ENCODE measurements around the gene OGA. TPM values are rescaled to one million over a fixed set of nuclear protein-coding genes. Genes with fewer than 3 reads are reported as not detected.

OGA gene
- total RNA-seq, 2 experiments from 2014 or later, result 93.2 to 105 TPM

DNA sequence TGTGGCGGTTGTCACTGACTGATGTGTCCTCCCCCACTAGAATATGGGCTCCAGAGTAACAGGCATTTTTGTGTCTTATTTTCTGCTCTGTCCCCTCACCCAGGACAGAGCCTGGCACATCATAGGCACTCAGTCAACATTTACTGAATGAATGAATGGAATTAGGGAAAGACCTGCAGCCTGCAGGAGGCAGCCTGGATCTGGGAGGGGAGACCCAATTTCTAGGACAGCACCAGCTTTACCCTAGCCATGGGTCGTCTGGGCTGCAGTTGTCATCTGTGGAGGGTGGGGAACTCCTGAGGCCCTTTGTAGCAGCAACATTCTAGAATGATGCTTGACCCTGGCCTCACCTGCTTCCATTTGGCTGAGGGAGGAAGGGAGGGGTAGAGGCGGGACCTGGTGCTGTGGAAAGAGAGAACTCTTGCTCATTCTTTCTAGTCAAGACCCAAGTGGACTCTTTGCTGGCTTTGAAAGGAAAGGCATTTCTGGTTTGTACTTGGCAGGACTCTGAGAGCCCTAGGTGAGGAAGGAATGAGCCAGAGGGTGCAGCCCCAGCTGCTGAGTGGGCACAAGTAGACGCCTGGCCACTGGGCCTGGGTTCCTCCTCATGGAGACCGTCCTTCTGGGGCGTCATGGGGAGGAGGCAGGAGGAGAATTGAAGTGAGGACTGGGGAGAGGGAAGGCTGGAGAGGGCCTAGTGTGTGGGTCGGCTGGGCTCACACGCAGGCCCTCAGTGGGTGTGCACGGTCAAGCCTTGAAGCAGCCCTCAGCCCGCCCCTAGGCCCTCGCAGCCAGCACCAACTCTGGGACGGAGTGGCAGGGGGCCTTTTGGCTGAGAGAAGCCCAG, 51.3 kb downstream of the OGA start:
- Mint-ChIP-seq H3K4me3 (no peak overlapping the region), H3K27me3 (peaks cover 31% of the 10 kb centered on the region), H3K36me3 (no peaks in the 10 kb centered on the region), H3K27ac (no peak overlapping the region), H3K4me1 (ENCODE audit: low read depth) (no peaks in the 10 kb centered on the region), H3K9me3 (no peaks in the 10 kb centered on the region)
- ChIA-PET POLR2A (no interaction called here), CTCF (no interaction called here)
- DNase-seq, result no peak
- intact Hi-C loops (cut with micrococcal nuclease), result no loop called here

- ChIA-PET CTCF (no interaction called here), POLR2A (no interaction called here)
- no peak for DNase-seq
- no peak overlapping the region for H3K27ac Mint-ChIP-seq
- intact Hi-C loops (cut with micrococcal nuclease), result no loop called here
- H3K4me3 Mint-ChIP-seq, result no peak overlapping the region
- peaks cover 26% of the 10 kb centered on the region for H3K27me3 Mint-ChIP-seq
- H3K36me3 Mint-ChIP-seq, result no peaks in the 10 kb centered on the region
- no peaks in the 10 kb centered on the region for H3K9me3 Mint-ChIP-seq
- H3K4me1 Mint-ChIP-seq (ENCODE audit: low read depth), result no peaks in the 10 kb centered on the region
Measured at GRCh38 chr10:101766306-101766705, 51.9 kb downstream of the OGA start.

- CTCF ChIA-PET, result interaction anchor here (1.3 kb wide), 1 partner anchor 161 kb away, joined by 4 read pairs; no protein-coding TSS in a partner anchor
- no peak for DNase-seq
- no peak overlapping the region for H3K27ac Mint-ChIP-seq
- no peaks in the 10 kb centered on the region for H3K9me3 Mint-ChIP-seq
- no peaks in the 10 kb centered on the region for H3K36me3 Mint-ChIP-seq
- H3K4me3 Mint-ChIP-seq, result no peak overlapping the region
- POLR2A ChIA-PET, result interaction anchor here (1.2 kb wide), 1 partner anchor 10 kb away, joined by 3 read pairs; no protein-coding TSS in a partner anchor
- H3K27me3 Mint-ChIP-seq, result peaks cover 16% of the 10 kb centered on the region
- intact Hi-C loops (cut with micrococcal nuclease), result no loop called here
- H3K4me1 Mint-ChIP-seq (ENCODE audit: low read depth), result no peaks in the 10 kb centered on the region
Measured at GRCh38 chr10:101763141-101763846, 55.0 kb downstream of the OGA start.

DNA sequence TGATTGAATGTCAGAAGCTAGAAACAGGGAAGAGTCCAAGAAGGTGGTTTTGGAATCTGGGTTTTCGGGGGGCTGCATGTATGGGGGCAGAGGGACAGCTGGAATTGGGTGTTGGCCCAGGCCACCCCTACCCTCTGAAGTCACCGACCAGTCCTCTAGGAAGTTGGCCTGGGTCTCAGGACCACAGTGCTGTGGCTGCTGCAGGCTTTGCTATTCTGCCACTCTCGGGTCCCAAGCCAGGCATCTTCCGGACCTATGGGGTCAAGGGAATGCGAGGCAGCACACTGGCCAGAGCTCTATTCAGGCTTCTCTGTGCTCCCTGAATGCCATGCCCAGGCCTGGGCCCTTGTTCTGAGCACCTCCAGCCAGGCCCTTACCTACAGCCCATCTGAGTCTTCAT, 55.5 kb downstream of the OGA start:
- Mint-ChIP-seq H3K9me3 (no peaks in the 10 kb centered on the region), H3K4me3 (no peak overlapping the region)

GRCh38 chr10:101761226-101761625, 57.0 kb downstream of the OGA start:
- H3K9me3 Mint-ChIP-seq, result no peaks in the 10 kb centered on the region
- H3K27me3 Mint-ChIP-seq, result peaks cover 7% of the 10 kb centered on the region
- H3K27ac Mint-ChIP-seq, result no peak overlapping the region
- no peaks in the 10 kb centered on the region for H3K36me3 Mint-ChIP-seq
- CTCF ChIA-PET, result no interaction called here
- no peak overlapping the region for H3K4me3 Mint-ChIP-seq
- intact Hi-C loops (cut with micrococcal nuclease), result no loop called here
- POLR2A ChIA-PET, result no interaction called here
- no peak for DNase-seq
- H3K4me1 Mint-ChIP-seq (ENCODE audit: low read depth), result no peaks in the 10 kb centered on the region

More for the DNA sequence above, 55.5 kb downstream of the OGA start:
- no peaks in the 10 kb centered on the region for H3K4me1 Mint-ChIP-seq (ENCODE audit: low read depth)
- POLR2A ChIA-PET, result interaction anchor here (1.2 kb wide), 1 partner anchor 10 kb away, joined by 3 read pairs; no protein-coding TSS in a partner anchor
- no peak overlapping the region for H3K27ac Mint-ChIP-seq
- intact Hi-C loops (cut with micrococcal nuclease), result no loop called here
- peaks cover 16% of the 10 kb centered on the region for H3K27me3 Mint-ChIP-seq
- no peaks in the 10 kb centered on the region for H3K36me3 Mint-ChIP-seq
- no peak for DNase-seq
- CTCF ChIA-PET, result interaction anchor here (1.3 kb wide), 1 partner anchor 160 kb away, joined by 4 read pairs; no protein-coding TSS in a partner anchor

DNA sequence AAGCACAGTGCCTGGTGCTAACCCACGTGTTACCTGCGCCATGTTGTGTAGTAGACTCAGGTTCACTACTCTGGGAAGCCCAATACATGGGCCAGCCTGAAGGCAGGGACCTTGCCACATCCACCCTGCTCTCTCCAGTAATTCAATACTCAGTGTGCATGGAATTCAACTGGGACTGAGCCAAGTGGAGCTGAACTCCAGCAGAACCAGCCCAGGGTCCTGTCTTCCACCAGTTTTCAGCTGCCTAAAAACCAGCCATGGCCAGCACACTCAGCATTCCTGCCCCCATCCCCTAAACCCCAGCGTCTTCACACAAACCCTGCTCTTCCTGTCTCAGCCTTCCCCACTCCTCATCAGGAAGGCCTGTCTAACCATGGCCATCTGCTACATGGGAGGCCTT, 57.7 kb downstream of the OGA start:
- Mint-ChIP-seq H3K27me3 (peaks cover 3% of the 10 kb centered on the region), H3K36me3 (no peaks in the 10 kb centered on the region), H3K27ac (no peak overlapping the region), H3K4me3 (no peak overlapping the region), H3K9me3 (no peaks in the 10 kb centered on the region), H3K4me1 (ENCODE audit: low read depth) (no peaks in the 10 kb centered on the region)
- POLR2A ChIA-PET, result no interaction called here
- no peak for DNase-seq
- intact Hi-C loops (cut with micrococcal nuclease), result no loop called here
- CTCF ChIA-PET, result interaction anchor here (1.4 kb wide), 2 partner anchors 13 to 21 kb away, joined by 3 to 4 read pairs; no protein-coding TSS in a partner anchor

- H3K4me3 Mint-ChIP-seq, result no peak overlapping the region
- intact Hi-C loops (cut with micrococcal nuclease), result no loop called here
Measured at GRCh38 chr10:101759309-101760247, 58.7 kb downstream of the OGA start.

DNA sequence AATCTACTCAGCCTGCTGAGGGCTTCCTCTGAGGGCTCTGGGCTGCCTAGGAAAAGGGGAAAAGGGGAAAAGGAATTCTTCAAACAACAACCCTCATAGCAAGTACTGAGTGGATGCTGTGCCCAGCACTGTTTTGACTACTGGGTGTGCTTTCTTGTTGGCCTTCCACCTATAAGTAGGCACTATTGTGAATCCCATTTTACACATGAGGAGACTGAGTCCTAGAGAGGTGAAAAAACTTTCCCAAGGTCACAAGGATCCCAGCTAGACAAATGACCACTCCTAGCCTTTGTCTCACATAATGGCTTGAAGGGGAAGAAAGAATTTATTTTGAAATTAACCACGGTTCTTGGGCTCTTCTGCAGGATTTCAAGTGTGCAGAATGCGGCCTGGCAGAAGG, 59.4 kb downstream of the OGA start:
- Mint-ChIP-seq H3K27me3 (peaks cover under 1% of the 10 kb centered on the region), H3K36me3 (no peaks in the 10 kb centered on the region), H3K9me3 (no peaks in the 10 kb centered on the region), H3K4me3 (no peak overlapping the region), H3K27ac (no peak overlapping the region), H3K4me1 (ENCODE audit: low read depth) (no peaks in the 10 kb centered on the region)
- intact Hi-C loops (cut with micrococcal nuclease), result no loop called here
- DNase-seq, result no peak
- ChIA-PET CTCF (interaction anchor here (1.4 kb wide), 1 partner anchor 22 kb away, joined by 4 read pairs; no protein-coding TSS in a partner anchor), POLR2A (no interaction called here)

More at GRCh38 chr10:101759309-101760247, 58.7 kb downstream of the OGA start:
- H3K36me3 Mint-ChIP-seq, result no peaks in the 10 kb centered on the region
- no peaks in the 10 kb centered on the region for H3K9me3 Mint-ChIP-seq
- peaks cover 2% of the 10 kb centered on the region for H3K27me3 Mint-ChIP-seq
- no peak overlapping the region for H3K27ac Mint-ChIP-seq
- ChIA-PET POLR2A (no interaction called here), CTCF (interaction anchor here (1.4 kb wide), 2 partner anchors 14 to 22 kb away, joined by 3 to 4 read pairs; no protein-coding TSS in a partner anchor)
- H3K4me1 Mint-ChIP-seq (ENCODE audit: low read depth), result no peaks in the 10 kb centered on the region
- DNase-seq, result no peak

DNA sequence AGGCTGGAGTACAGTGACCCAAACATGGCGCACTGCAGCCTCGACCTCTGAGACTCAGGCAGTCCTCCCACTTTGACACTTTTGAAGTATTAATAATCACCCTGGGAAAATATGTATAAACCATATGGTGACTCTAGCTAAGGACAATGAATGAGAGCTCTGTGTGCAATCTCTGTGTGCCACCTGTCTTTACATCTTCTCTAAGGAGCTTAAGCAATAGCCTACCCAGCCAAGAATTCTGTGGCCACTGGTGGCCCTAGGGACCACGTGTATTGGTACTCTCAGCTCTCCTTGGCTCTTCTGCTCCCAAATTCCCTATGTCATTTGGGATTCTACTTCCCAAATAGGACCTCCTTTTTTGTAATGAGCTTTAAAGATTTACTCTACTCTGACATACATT, 66.0 kb downstream of the OGA start:
- CTCF ChIA-PET, result interaction anchor here (1.1 kb wide), 1 partner anchor 29 kb away, joined by 3 read pairs; no protein-coding TSS in a partner anchor
- no peaks in the 10 kb centered on the region for H3K9me3 Mint-ChIP-seq
- DNase-seq, result no peak
- H3K4me1 Mint-ChIP-seq (ENCODE audit: low read depth), result no peaks in the 10 kb centered on the region
- H3K27ac Mint-ChIP-seq, result no peak overlapping the region
- intact Hi-C loops (cut with micrococcal nuclease), result no loop called here
- H3K4me3 Mint-ChIP-seq, result no peak overlapping the region
- POLR2A ChIA-PET, result no interaction called here
- peaks cover 6% of the 10 kb centered on the region for H3K27me3 Mint-ChIP-seq
- no peaks in the 10 kb centered on the region for H3K36me3 Mint-ChIP-seq

DNA sequence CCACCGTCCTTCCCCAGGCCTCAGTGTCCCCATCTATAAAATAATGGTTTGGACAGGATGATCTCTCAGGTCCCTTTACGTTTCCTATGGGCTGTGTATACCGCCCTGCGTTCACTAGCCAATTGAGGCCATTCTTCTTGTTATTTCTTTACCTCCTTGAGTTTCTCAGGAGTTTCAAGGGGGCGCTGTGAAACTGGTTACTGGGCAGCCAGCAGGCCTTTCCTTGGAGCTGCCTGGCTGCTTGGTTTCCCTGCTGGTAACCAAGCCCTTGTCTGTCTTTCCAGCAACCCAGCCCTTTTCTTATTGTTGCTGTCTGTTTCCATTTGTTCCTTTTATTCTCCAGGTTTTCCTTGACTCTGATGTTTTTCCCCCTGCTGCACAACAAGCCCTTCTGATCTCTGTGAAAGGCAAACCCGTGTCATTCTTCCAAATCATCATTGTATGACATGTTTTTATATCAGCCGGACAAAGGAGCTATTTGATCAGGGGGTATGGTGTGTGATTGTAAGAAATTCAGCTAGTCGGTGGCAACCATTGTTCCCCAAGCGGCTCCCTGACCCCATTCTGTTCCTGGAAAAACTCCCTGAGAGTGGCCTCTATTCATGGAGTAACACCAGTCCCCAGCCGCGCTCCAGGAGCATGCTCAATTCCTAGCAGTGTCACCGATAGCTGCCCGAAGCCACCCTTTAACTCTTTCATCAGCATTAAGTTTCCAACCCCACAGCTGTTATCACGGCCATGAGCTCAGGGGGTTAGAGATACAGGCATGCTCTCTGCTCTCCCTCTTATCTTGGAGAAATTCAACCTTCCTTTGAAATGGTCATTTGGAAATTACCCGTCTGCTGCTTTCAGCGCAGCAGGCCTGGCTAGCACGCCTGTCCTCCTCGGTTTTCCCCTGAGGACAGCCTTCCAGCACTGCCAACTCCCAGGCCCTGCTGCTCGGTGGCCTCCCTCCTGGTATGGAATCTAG, 68.9 kb downstream of the OGA start:
- POLR2A ChIA-PET, result no interaction called here
- H3K4me1 Mint-ChIP-seq (ENCODE audit: low read depth), result no peaks in the 10 kb centered on the region

GRCh38 chr10:101748496-101748895, 69.7 kb downstream of the OGA start:
- ChIA-PET CTCF (no interaction called here), POLR2A (no interaction called here)
- Mint-ChIP-seq H3K36me3 (no peaks in the 10 kb centered on the region), H3K27me3 (peaks cover 6% of the 10 kb centered on the region), H3K9me3 (no peaks in the 10 kb centered on the region), H3K4me3 (no peak overlapping the region), H3K27ac (no peak overlapping the region), H3K4me1 (ENCODE audit: low read depth) (no peaks in the 10 kb centered on the region)
- no peak for DNase-seq
- intact Hi-C loops (cut with micrococcal nuclease), result no loop called here

More for the DNA sequence above, 68.9 kb downstream of the OGA start:
- H3K9me3 Mint-ChIP-seq, result no peaks in the 10 kb centered on the region
- no peak overlapping the region for H3K27ac Mint-ChIP-seq
- peaks cover 6% of the 10 kb centered on the region for H3K27me3 Mint-ChIP-seq
- no peak for DNase-seq
- H3K4me3 Mint-ChIP-seq, result no peak overlapping the region
- intact Hi-C loops (cut with micrococcal nuclease), result no loop called here
- H3K36me3 Mint-ChIP-seq, result no peaks in the 10 kb centered on the region
- CTCF ChIA-PET, result interaction anchor here (0.6 kb wide), 1 partner anchor 419 kb away, joined by 3 read pairs; no protein-coding TSS in a partner anchor
